Measurements from ENCODE around the gene CNTNAP2. TPM values are rescaled to one million over a fixed set of nuclear protein-coding genes. Genes with fewer than 3 reads are reported as not detected.

Gene CNTNAP2
- total RNA-seq, 1 experiment from 2014 or later, result 0.03 TPM

GRCh38 chr7:148230296-148230695 is 2113.7 kb downstream of the CNTNAP2 start:
- no peaks in the 10 kb centered on the region for H3K36me3 ChIP-seq (ENCODE audit: control insufficient read depth, insufficient read depth, low read length)
- in situ Hi-C loops (cut with HindIII; ENCODE audit: low pct_unique_long_range_greater_than_20kb, low sequenced_read_pairs) (no loop called here), intact Hi-C loops (cut with micrococcal nuclease; ENCODE audit: unreplicated experiment) (no loop called here)
- no peak for ATAC-seq
- ChIA-PET CTCF (no interaction called here), POLR2A (no interaction called here)
- no peaks in the 10 kb centered on the region for H3K9me3 ChIP-seq (ENCODE audit: control insufficient read depth, insufficient read depth, low read depth, low read length)
- TF ChIP-seq POLR2AphosphoS5 (IDR thresholded peaks at IDR 0.05; ENCODE audit: low read depth, low read length), result no peak
- TF ChIP-seq SIN3A (IDR thresholded peaks at IDR 0.05; ENCODE audit: borderline replicate concordance, insufficient read depth, low read depth, low read length), result no peak
- TF ChIP-seq TCF7L2 (IDR thresholded peaks at IDR 0.05; ENCODE audit: low read depth, low read length), result no peak
- TF ChIP-seq REST (IDR thresholded peaks at IDR 0.05; ENCODE audit: insufficient read depth in 1 of 2, low read depth in 2 of 2, low read length in 1 of 2), result no peak
- no peak for TF ChIP-seq CTCF (IDR thresholded peaks at IDR 0.05)
- no peaks in the 10 kb centered on the region for H3K27me3 ChIP-seq (ENCODE audit: control insufficient read depth, insufficient read depth, low read length)
- H3K4me1 ChIP-seq (ENCODE audit: control insufficient read depth, insufficient read depth, low read length), result no peaks in the 10 kb centered on the region
- H3K27ac ChIP-seq (ENCODE audit: low read length), result no peak overlapping the region
- BruUV-seq (replicated peaks), result no TSS peak
- no peak for DNase-seq (ENCODE audit: low read depth, low spot score)
- no peak overlapping the region for H3K4me3 ChIP-seq (ENCODE audit: low read depth in 2 of 2, low read length in 2 of 2)

- Histone ChIP-seq H3K4me1 (ENCODE audit: control insufficient read depth, insufficient read depth, low read length) (no peaks in the 10 kb centered on the region), H3K27me3 (ENCODE audit: control insufficient read depth, insufficient read depth, low read length) (no peaks in the 10 kb centered on the region), H3K4me3 (ENCODE audit: low read depth in 2 of 2, low read length in 2 of 2) (no peak overlapping the region), H3K36me3 (ENCODE audit: control insufficient read depth, insufficient read depth, low read length) (no peaks in the 10 kb centered on the region), H3K9me3 (ENCODE audit: control insufficient read depth, insufficient read depth, low read depth, low read length) (no peaks in the 10 kb centered on the region), H3K27ac (ENCODE audit: low read length) (no peak overlapping the region)
- DNase-seq (ENCODE audit: low read depth, low spot score) (no peak), ATAC-seq (no peak)
- no TSS peak for BruUV-seq (replicated peaks)
- intact Hi-C loops (cut with micrococcal nuclease; ENCODE audit: unreplicated experiment), result no loop called here
- CTCF ChIA-PET, result no interaction called here
- no peak for TF ChIP-seq TCF7L2 (IDR thresholded peaks at IDR 0.05; ENCODE audit: low read depth, low read length)
- TF ChIP-seq CTCF (IDR thresholded peaks at IDR 0.05), result no peak
- TF ChIP-seq POLR2AphosphoS5 (IDR thresholded peaks at IDR 0.05; ENCODE audit: low read depth, low read length), result no peak
- no peak for TF ChIP-seq SIN3A (IDR thresholded peaks at IDR 0.05; ENCODE audit: borderline replicate concordance, insufficient read depth, low read depth, low read length)
- no peak for TF ChIP-seq REST (IDR thresholded peaks at IDR 0.05; ENCODE audit: insufficient read depth in 1 of 2, low read depth in 2 of 2, low read length in 1 of 2)
- in situ Hi-C loops (cut with HindIII; ENCODE audit: low pct_unique_long_range_greater_than_20kb, low sequenced_read_pairs), result no loop called here
- POLR2A ChIA-PET, result no interaction called here
Observed at GRCh38 chr7:148230883-148231282, 2114.3 kb downstream of the CNTNAP2 start.
